HG03571 (cell line): Measurements from ENCODE around the gene COL1A2.
A peak's percentile ranks its signal among the peaks of the same experiment; 100 is the strongest.

ENCODE experiments used
- ATAC-seq: cut with Tn5 transposase; IDR thresholded peaks from one replicate; pipeline ENCODE4 v1.9.1; 2021; ENCODE audit not compliant: unreplicated experiment

The COL1A2 gene

DNA sequence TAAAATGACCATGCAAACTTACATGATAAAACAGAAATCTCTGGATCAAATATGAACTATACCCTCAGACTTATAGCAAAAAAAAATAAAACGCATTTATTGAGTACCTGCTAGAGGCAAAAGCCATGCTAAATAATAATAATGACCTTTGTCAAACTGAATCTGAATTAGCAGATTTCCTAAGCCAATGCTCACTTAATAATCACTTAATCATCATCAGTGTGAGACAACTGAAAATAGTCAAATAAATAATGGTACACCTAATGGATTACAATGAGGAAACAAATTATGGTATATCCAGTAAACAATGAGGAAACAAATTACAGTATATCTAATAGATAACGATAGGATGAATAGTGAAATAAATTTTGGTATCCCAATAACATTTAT lies 37.6 kb downstream of the COL1A2 start:
- no peak for ATAC-seq

DNA sequence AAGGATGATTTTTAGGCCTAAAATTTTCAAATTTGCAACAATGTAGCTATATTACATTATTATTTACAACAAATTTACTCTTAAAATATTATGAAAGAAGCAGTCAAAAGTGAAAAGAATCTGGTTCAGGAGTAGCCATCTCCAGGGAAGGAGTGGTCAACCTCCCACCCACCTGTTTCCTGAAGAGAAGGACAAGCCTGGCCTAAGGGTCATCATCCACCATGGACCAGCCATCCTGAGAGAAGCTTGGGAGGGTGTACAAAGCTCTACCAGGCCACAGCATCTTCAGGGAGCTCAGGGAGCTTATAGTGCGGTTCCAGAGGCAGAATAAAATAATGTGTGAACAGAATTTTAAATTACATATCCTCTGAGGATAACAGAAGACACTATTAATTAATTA lies 38.1 kb downstream of the COL1A2 start:
- ATAC-seq, result no peak

DNA sequence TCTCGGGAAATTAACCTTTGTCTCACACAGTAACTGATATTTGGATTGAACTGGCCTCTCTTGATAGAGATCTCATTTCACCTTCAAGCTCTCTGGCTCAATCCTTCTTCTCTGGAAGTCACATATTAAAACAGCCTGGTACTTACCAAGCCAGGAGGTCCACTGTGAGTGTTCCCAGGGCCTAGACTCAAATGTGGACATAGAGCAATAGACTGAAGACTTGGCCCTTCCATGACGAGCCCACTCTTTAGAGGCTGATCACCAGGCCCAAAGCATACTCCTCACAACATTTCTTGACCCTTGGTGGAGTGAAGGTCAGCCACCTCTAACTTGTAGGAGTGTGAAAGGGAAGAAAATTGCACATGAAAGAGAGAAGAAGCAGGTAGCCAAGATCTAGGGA lies 38.5 kb downstream of the COL1A2 start:
- ATAC-seq, result no peak

DNA sequence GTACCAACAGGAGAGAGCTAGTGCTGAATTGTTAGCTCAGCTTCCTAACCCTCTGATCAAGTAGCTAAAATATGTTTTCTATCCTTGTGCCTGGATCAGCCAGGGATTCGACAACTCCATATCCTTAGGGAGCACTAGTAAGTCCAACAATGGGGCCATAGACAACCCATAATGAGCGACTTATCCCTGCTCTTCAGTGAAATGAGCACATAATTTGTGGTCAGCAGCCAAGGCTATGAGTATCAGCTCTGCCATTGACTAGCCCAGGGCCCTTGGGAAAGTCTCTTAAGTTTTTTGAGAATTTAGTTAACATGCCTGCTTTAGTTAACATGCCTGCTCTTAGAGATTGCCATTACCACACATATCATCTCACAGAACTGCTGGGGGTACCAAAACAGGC lies 39.3 kb downstream of the COL1A2 start:
- ATAC-seq, result no peak

DNA sequence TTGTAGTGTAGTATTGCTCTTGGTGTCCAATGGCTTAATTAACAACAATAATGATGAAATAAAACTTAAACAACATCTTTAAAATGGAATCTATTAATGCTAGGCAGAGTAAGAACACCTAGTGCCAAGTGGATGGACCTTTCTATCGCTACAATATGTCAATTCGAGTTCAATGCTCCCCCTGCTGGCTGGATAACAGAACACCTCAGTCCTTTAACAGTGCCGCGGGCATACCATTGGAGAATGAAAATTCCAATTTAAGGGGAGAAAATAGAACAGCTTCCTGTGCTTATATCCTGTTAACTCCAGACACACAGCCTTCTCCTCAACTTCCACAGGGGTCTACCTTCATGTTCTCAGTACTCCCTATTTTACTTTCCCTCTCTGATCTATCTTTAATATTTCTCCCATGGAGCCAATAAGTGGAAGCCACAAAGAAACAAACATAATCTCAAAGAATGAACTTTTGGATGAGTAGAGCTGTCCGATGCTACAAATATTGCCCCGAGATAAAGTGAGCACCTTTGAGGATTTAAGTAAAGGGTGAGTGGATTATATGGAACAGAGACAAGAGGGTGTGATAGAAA lies 41.4 kb downstream of the COL1A2 start:
- peak; percentile 84 for ATAC-seq

DNA sequence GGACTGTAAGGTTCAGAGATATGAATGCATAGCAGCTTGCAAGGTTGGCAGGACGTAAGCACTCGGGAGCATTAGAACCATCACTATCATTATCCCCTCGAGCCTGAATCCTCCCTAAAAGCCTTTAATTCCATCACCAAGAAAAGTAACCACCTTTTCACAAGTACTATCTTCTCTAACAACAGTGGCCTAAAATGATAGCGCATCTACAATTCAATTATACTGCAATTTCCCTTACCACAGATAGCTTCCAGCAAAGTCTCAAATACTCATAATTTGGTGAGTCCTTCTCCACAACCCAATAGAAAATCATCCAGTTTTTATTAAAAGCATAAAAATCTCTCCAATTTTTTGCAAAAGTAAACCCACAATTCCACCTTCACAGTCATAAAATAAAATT lies 42.0 kb downstream of the COL1A2 start:
- no peak for ATAC-seq

DNA sequence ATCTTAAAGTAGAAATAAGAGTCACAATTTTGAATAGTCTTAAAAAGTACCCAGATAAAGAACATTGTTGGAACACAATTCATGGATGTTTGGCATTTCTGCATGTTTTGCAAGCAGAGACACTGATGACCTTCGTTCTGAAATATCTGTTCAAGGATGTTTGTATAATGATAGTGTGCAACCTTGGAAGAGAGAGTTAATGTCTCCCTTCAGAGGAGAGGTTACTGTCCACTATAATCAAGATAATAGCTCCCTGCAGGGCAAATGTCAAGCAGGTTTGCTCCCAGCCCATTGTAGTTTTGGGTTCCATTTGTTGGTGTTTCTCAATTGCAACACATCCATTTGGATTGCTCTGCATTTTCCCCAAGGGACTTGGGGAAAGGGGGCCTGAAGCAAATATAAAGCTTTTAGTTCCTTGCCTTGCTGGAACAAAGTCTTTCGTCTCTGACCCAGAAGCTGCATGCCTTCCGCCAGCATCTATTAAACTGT lies 45.2 kb downstream of the COL1A2 start:
- no peak for ATAC-seq

DNA sequence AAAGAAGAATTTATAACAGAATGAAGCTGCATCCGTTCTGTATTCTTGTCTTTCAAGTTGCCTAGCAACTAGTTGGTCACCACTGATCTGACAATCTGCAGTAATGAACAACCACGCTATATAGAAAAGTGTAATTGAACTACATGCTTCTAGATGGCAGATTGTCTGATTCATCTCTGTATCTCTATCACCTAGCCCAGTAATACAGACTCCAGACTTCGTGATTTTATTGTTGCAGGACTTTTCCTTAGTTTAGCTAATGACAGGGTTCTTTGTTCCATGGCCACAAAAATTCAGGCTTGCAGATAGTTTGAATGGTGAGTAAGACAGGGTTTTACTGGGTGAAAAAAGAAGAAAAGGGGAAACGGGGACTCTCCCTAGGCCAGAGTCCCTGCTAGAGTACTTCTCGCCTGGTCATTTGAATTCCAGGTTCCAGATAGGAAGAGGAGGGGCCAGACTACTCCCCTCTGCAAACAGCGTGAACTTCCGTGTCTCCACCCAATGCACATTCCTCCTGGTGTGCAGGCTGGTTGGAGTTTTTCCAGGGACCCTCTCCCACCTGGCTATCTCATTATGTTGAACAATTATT lies 45.9 kb downstream of the COL1A2 start:
- no peak for ATAC-seq

DNA sequence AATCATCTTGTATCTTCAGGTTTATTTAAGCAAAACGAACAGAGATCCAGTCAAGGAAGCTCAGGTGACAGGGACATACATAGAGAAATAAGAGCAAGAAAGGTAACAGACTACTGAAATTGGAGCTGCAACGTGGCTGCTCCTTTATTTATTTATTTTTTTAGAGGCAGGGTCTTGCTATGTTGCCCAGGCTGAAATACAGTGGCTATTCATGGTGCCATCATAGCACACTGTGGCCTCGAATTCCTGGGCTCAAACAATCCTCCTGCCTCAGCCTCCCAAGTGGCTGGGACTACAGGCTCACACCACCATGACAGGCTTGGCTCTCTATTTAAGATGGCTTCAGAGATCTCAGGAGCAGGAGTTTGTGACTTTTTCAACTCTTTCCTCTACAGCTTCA lies 46.4 kb downstream of the COL1A2 start:
- no peak for ATAC-seq

DNA sequence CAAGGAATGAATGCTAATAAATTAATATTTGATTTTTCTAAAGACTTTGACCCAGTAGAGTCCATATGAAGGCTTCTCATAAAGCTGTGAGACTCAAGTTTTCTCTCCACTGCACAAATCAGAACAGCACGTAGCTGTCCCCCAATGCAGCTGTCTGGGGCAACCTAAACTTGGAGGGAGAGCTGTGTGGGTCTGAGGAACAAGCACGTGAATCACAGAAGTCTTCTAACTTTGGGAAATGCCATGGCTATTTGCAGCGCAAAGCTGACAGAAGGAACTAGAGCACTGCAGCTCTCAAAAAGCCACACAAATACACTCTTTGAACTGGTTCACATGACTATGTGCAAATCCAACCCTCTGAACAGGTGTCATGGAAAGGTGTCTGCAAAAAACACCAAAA lies 47.9 kb downstream of the COL1A2 start:
- ATAC-seq, result no peak

DNA sequence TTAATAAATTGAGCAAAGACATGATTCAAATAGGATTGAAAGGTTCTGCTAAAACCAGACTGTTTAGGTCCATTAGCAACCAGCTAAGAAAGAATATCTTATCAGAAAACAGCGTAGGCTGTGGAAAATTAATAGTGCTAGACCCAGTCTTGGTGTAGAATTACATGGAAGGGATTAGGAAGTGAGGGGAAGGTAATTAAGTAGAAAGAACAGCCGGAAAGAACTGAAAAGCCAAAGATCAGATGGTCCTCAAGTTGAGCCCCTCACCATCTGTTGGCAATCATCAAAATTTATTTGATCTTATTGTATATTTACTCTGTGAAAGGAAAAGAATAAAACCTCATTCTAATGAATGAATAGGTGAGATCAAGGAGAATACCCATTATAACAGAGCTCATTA lies 50.1 kb downstream of the COL1A2 start:
- no peak for ATAC-seq

DNA sequence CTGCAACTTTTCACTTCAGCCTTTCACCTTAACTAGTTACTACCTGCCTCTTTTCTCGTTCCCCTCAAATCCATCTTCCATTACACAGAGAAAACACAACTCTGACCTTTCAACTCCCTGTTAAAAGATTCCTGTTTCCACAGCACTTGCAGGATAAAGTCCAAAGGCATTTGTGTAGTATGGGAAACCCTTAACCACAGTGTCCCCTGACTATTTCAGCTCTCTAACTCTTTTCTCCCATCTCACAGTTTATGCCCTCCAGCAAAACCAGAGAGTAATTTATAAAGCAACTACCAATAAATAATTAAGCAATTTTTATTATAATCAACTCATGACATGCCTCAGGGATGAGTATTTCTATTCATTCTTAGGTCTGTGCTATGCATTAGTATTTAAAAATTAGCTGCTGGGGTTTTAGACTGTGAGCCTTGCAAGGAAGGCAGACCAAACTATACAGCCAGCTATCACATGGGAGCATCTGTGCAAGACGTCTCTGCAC lies 51.0 kb downstream of the COL1A2 start:
- ATAC-seq, result no peak

DNA sequence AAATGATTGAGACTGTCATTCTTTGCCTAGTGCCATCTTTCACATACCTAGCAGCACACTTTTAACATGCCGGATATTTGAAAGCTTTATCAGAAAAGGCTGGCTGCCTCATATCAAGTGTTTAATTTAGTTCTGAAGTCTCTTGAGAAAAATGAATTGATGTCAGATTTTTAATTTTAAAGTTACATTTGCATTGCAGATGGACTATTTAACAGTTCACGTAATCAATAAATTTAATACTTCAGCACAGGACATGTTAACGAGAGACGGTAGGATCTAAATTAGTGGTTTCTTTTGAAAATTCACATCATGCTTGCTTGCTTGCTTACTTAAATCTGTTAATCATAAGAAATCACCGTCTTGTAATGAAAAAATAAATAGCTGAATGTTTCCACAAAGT lies 51.6 kb downstream of the COL1A2 start:
- ATAC-seq, result no peak

DNA sequence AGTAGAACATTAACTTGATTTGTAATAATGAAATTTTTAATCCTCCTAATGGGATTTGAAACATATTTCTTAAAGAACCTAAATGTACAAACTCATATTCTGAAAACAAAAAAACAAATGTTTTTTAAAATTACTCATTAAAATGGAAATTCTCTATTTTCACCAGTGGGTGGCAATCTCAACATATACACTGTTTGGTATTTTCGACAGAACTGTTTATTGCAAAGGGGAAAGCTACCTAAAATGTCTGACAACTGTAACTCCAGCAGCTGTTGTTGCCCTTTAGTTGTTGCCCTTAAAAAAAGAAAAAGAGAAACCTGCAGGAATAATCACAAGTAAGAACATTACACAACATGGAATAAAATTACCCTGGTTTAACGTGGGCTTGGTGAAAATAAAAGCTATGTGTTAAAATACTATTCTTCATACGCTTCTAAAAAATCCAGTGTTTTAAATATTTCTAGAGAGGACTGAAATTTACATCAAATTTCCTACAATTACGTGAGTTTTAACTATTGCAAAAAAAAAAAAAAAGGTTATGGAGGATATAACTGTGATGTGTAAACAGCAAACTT lies 54.5 kb downstream of the COL1A2 start:
- no peak for ATAC-seq

DNA sequence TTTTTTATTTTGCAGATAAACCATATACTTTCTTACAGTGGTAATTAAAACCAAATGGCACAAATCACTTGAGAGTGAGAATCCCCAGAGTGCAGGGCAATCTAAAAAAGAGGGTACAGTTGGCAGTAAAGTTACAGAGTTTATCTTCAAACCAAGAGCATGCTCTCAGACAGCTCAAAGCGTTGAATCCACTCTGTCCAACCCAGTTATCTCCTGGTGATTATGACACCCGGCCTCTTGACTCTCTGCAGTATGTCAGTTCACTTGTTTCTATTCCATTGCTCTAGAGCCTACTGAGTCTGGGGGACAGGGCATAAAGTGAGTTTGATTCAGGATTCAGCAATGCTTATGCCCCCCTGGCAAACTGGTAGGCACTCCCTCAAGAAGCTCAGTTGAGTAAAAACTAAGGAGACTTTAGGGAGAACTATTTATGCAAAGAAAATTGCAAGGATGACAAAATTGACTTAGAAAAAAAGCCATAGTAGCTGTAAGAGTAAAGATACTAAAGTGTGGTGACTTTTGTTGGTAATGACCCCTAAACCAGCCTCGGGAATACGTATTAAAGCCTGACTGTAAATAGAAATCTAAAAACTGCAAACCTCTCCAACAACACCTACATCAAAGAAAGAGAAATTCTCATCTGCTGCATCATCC lies 55.5 kb downstream of the COL1A2 start:
- ATAC-seq, result no peak

DNA sequence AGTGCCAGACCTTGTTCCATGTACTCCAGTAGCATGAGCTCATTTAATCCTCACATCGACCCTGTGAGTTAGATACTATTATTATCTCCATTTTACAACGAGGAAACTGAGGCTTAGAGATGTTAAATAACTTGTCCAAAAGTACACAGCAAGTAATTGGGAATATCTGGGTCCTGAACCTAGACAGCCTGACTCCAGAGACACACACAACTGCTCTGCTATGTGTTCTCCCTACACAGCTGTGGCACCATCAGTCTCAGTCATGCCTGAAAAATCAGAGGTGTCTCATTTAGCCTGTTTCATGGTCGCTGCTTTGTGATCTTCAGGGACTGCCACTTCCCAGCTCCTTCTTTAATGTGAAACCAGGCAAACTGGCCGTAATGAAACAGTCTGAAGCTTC lies 56.5 kb downstream of the COL1A2 start:
- ATAC-seq, result no peak

DNA sequence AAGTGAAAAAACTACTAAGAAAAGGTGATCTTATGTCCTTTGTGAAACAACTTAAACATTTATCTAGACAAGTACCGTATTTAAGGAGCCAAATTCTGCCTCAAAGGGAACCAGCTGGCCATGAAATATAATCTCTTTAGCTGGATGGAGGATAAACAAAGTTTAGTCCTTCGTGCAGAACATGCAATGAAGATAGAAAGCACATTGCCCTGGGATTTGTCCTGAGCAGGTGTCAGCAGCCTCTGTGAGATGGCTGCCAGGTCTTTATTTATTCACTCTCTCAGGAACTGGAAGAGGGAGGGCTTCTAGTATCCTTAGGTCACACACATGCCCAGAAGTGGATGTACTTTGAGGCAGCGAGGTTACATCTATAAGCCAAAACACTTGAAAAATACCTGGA lies 57.5 kb downstream of the COL1A2 start:
- ATAC-seq, result no peak

DNA sequence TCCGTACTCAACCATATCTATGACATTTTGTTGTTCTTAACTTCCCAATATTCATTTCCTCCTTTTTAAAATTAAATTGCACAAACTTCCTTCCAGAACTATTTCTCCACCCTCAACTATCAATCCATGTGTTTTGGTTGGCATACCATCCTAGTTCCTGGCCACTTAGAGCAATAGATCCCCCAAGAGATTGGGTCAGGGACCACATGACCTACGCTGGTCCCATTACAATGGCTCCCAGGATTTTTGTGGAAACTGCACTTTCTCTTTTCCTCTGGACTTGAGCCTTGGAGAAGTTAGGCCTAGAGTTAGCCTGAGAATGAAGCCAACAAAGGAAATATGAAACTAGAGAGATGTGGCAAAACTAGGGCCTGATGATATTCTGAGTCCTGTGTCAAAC lies 59.2 kb downstream of the COL1A2 start:
- ATAC-seq, result no peak

DNA sequence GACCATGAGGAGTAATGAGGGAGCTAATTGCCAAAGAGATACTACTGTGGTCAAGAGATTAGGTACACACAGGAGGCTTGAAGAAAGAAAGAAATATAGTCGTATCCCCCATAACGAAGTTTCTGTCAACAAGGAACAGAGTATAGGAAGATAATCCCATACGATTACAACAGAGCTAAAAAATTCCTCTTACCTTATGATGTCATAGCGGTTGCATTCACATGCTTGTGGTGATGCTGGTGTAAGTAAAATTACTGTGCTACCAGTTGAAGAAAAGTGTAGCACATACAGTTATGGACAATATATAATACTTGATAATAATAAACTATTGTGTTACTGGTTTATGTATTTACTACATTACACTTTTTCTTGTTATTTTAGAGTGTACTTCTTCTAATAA lies 63.3 kb downstream of the COL1A2 start:
- ATAC-seq, result no peak

DNA sequence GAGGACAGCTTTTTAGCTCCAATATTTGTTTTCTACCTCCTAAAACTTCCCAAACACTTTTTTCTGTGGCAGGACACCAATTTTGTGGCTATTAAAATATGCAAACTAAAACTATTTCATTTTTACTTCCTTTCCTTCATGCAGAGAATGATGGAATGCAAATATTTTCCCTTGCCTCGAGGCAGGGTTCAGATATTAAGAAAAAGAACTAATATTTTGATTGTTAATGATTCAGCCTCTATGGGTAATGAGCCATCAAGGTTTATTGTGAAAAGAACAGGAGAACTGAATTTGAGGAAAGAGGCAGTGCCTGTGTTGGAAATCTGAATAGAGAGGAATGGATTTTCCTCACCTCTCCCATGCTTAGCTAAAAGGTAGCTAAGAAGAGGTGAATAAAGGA lies 71.8 kb downstream of the COL1A2 start:
- ATAC-seq, result no peak

DNA sequence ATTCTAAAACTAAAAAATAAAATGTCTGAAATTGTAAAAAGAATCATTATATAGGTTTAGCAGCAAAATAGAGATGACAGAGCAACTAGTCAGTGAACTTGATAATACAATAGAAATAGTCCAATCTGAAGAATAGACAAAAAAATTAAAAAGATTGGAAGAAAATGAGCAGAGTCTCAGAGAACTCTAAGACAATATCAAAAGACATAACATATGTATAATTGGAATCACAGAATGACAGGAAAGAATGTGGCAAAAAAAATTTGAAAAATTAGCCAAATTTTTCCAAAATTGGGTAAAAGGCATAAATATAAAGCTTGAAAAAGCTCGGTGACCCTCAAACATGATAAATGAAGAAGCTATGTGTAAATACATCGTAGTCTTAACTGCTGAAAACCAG lies 76.9 kb downstream of the COL1A2 start:
- no peak for ATAC-seq

DNA sequence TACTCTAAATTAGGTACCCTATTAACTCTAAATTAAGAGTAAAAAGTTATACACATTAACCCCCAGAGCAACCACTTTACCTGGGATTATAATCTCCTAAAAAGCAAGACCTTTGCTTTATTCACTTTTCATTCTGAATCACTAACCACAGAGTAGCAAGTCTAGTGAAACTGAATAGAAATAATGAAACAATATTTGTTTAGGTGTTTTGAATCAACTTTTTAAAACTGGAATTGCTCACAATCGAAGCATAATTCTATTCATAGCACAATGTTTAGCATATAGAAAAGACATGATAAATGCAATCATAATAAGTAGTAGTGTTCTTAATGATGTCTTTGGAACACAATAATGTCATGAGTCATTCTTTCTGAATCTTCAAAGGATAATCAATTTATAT lies 77.9 kb downstream of the COL1A2 start:
- no peak for ATAC-seq
